Right hindlimb (tissue), 1 donor: ENCODE measurements around the gene KAT2A.

Experiments
- DNase-seq: peaks from one replicate; pipeline ENCODE4 v3.0.0-alpha.2; 2018

Gene KAT2A

GRCh38 chr17:42112552-42113176 is 8.5 kb downstream of the KAT2A start, which contains the start of gene DHX58:
Gene DHX58 (minus strand): TSS chr17:42112714. CDS start chr17:42111892, 822 bp downstream.
- DNase-seq = peak; percentile 85

DNA sequence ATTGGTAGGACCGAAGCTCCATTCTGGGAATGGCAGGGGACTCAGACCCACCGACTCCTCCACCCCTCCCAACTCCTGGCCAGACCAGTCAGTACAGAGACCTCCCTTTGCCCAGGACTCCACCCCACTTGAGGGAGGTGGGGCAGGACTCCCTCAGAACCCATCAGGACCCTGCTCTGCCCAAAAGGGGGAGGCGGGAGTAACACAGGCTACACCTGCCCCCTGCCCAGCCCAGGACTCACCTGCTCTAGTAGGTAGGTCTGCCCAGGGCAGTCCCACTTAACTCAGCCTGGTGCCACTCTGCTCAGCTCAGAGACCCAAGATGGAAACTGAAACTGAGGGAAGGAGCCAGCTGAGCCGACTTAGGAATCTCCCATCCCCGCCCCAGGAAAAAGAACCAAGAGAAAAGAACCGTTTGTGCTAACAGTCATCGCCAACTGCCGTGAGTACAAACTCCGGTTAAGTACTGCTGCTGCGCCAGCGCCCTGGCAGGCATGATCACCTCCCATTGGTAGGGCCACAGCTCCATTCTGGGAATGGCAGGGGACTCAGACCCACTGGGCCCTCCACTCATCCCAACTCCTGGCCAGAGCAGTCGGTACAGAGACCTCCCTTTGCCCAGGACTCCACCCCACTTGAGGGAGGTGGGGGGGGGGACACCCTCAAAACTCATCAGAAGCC is 9.2 kb downstream of the KAT2A start:
- DNase-seq = no peak

GRCh38 chr17:42111265-42111636 is 9.9 kb downstream of the KAT2A start:
- no peak for DNase-seq

GRCh38 chr17:42110301-42111264 is 10.6 kb downstream of the KAT2A start:
- DNase-seq = no peak

- no peak for DNase-seq
These were observed 12.1 kb downstream of the KAT2A start for GRCh38 chr17:42109086-42109485.

GRCh38 chr17:42107597-42108576 is 13.3 kb downstream of the KAT2A start:
- DNase-seq = peak; percentile 78

DNA sequence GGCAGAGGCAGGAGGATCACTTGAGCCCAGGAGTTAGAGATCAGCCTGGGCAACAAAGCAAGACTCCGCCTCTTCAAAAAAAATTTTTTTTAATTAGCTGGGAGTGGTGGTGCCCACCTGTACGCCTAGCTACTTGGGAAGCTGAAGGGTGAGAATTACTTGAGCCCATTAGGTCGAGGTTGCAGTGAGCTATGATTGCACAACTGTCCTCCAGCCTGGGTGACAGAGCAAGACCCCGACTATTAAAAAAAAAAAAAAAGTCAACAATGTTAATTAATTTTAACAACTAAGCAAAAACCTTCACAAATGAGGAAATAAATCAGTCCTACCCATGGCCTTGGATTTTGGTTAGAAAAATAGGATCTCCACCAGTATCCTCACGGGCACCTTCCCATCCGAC is 14.0 kb downstream of the KAT2A start:
- no peak for DNase-seq

DNA sequence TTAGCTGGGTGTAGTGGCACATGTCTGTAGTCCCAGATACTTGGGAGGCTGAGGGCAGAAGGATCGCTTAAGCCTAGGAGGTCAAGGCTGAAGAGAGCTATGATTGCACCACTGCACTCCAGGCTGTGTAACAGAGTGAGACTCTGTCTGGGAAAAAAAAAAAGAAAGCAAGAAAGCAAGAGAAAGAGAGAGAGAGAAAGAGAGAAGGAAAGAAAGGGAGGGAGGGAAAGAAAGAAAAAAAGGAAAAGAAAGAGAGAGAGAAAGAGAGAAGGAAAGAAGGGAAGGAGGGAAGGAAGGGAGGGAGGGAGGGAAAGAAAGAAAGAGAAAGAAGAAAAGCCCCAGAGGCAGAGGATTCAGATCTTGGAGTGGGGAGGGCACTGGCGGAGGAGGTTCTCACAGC is 15.2 kb downstream of the KAT2A start:
- no peak for DNase-seq

GRCh38 chr17:42104264-42104663 is 16.9 kb downstream of the KAT2A start:
- no peak for DNase-seq

DNA sequence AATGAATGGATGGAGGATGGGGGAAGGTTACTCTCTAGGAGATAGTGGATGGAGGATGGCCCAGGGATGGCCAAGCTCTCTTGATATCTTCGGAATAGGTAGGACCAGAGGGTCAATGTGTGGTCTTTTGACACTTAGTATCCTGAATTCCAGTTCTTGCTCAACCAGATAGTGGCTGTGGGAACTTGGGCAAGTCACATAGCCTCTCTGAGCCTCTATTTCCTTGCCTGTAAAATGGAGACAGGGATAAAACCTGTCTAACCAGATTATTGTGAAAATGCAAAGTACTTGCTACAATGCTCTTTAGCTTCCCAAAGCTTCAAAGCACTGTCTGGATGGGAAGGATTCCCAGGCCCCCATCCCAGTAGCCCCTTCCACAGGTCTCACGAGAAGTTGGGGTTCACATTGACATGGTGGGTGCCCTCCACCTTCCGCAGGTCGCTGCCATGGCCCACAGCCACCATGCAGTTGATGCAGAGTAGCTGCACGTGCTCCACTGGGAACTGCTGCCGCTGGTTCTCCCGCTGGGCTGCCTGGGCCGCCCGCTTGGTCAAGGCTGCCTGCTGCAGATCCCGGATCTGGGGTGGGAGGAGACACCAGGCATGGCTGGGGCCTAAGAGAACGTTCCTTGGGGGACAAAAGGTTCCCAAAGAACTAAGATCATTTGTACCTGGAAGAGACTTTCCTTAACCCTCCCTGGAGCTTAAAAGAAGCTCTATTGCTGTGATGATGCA is 17.8 kb downstream of the KAT2A start:
- no peak for DNase-seq

GRCh38 chr17:42101513-42102292 is 19.5 kb downstream of the KAT2A start:
- peak; percentile 78 for DNase-seq

DNA sequence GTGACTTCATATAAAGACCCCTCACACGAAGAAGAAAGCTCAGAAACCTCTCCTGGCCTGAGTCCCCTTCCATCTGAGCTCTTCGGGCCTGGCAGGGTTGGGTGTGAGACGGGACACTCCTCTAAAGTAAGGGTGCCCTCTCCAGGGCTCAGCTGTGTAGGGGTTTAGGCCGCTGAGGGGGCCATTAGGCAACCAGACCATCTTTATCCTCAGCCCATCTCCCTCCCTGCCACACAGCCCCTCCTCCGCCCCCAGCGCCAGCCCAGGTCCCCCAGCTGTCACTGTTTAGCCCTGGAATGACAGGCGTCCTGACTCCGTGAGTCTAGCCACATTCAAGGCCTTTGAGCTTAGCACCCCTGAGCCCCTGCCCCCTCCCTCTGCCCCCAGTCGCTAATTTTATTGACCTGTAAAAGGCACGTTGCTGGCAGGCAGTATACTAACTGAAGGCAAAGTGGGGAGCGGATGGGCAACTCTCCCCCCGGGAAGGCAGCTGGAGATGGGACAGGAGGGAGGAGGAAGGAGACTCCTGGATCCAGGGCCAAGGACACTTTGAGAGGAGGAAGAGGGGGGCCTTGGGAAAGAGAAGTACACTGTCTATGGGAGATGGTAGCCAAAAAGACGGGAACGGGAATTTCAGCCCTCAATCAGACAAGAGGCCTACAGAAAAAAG is 22.3 kb downstream of the KAT2A start:
- DNase-seq = no peak

- DNase-seq = no peak
These were observed 23.2 kb downstream of the KAT2A start, which contains the start of gene ZNF385C for GRCh38 chr17:42097691-42098631. Gene ZNF385C (minus strand): TSS chr17:42098473. CDS start chr17:42063056, 35,417 bp downstream.

DNA sequence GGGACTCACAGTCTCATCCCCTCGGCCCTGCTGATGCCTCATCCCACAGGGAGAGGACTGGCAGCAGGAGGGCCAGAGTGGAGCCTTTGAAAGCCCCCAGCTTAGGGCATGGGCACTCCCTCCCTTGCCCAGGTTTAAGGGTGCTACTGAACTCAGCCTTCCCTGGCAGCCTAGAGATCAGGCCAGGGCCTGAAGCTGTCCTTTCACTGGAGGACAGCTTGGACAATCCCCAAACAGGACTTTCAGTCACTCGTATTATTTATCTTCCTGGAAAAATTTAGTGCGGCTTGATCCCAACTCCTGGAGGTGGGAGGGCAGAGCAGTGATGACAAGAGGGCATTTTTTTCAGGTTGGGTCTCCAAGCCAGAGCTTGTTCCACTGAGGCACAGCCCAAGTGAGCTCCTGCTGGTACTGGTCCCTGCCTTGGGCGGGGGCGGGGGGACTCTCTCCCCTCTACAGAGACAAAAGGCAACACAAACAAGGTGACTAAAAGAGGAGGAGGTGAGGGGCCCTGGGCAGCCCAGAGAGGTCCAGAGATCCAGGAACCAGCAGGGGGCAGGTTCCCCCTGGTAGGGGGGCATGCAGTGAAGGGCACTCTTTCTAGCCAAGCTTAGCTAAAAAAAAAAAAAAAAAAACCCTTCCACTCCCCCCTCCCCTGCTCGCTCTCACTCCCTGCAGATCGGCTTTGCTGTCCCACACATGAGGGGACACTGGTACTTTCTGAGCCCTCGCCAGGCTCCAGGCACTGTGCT is 24.6 kb downstream of the KAT2A start:
- DNase-seq = no peak

DNA sequence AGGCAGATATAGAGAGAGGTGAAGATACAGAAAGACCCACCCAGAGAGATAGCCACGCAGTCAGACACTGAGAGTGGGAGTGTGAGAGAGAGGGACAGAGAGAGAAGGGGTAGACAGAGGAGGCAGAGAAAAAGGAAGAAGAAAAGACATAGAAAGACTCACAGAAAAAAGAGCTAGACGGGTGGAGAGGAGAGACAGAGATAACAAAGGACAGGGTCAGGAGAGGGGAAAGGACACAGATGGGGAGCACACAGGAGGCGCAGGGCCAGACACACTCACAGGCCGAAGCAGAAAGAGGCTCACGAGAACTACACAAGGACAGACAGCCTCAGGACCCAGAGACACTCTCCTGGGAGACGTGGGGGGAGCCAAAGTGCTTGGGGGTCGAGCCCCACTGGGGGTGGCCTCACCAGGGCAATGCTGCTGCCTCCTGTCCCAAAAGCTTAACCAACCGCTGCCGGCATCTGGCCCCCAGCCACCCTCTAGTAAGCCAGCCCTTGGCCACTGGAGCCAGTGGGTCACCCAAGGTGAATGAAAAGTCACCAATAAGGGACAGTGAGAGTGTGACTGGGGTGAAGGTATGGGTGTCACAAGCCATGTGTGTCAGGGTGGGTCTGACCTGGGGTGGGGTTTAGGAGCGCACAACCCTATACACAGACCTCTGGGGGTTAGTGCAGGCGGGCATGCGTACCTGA is 26.6 kb downstream of the KAT2A start:
- DNase-seq = no peak

- no peak for DNase-seq
These were observed 28.2 kb downstream of the KAT2A start for GRCh38 chr17:42092939-42093338.
